GM12801 (cell line): ENCODE results near the gene MOXD1.

Source experiments
- CTCF ChIP-seq: IDR thresholded peaks from one replicate; pipeline ENCODE4 v1.5.1; 2011; ENCODE audit warnings: control low read depth; ENCODE audit not compliant: insufficient read length; ENCODE audit errors: extremely low read depth

MOXD1 gene

DNA sequence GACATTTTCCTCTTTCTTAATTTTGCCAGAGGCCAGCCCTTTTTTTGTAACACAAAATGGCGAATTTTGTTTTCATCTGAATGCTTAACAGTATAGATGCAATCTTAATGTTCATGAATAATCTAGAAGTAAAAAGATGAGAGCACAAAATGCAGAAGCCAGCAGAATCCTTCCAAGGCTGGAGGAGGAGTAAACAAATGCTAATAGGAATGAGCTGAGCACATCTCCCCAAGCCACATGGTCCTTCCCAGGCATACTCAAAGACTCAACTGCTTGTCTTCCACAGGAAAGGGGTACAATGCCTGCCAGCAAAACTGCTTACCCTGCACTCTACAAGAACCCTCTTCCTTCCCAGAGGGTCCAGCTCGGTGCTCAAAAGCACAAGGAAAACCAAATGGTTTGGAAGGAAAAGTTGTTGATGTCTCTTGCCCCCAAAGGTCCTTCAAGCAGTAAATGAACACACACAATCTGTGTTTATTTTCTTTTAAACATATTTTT, 155.1 kb downstream of the MOXD1 start:
- TF ChIP-seq CTCF, result no peak
